Aorta (tissue), 5 donors: Measurements from ENCODE around the gene HOXA5. TPM values are rescaled to one million over a fixed set of nuclear protein-coding genes. Genes with fewer than 3 reads are reported as not detected.

ENCODE experiments used
- ATAC-seq: fragments of 200-7000 bp; cut with Tn5 transposase; one replicate; pipeline ENCODE4 v1.9.1; 2022; ENCODE audit warnings: moderate library complexity; ENCODE audit not compliant: low FRiP score
- DNase-seq, 2 donors: peaks; one replicate each; pipeline ENCODE4 v3.0.0-alpha.2; 2020
- H3K27ac ChIP-seq, 2 donors: one replicate each; pipeline ENCODE4 v1.5.1; 2013; ENCODE audit warnings: low read length in 2 of 2, mild to moderate bottlenecking in 2 of 2, moderate library complexity in 2 of 2, control low read depth in 1 of 2, inconsistent platforms in 1 of 2, low read depth in 1 of 2
- H3K27me3 ChIP-seq, 2 donors: one replicate each; pipeline ENCODE4 v1.6.1; 2013; ENCODE audit warnings: control low read depth in 1 of 2, low read length in 1 of 2, mild to moderate bottlenecking in 1 of 2, moderate library complexity in 1 of 2; ENCODE audit not compliant: insufficient read depth in 2 of 2, control insufficient read depth in 1 of 2
- H3K36me3 ChIP-seq, 2 donors: one replicate each; pipeline ENCODE4 v1.6.1; 2013; ENCODE audit warnings: control low read depth in 1 of 2, low read length in 1 of 2, mild to moderate bottlenecking in 1 of 2; ENCODE audit not compliant: insufficient read depth in 2 of 2, control insufficient read depth in 1 of 2
- H3K4me1 ChIP-seq, 2 donors: one replicate each; pipeline ENCODE4 v1.6.1; 2013; ENCODE audit warnings: low read length in 2 of 2, control low read depth in 1 of 2, mild to moderate bottlenecking in 1 of 2, moderate library complexity in 1 of 2; ENCODE audit not compliant: insufficient read depth in 2 of 2, control insufficient read depth in 1 of 2
- H3K4me3 ChIP-seq, 2 donors: one replicate each; pipeline ENCODE4 v1.5.1; 2013; ENCODE audit warnings: low read length in 2 of 2, control low read depth in 1 of 2, mild to moderate bottlenecking in 1 of 2
- H3K9me3 ChIP-seq: one replicate; pipeline ENCODE4 v1.6.1; 2013; ENCODE audit warnings: mild to moderate bottlenecking, low read length; ENCODE audit not compliant: control insufficient read depth
- WGBS, 2 donors: extraction: QIAGEN DNeasy Blood & Tissue Kit; methylation state at CpG; one replicate each; pipeline ENCODE4 v1.1.7; 2013; 5-methylcytosine and 5-hydroxymethylcytosine counted together
- intact Hi-C, 2 donors: fragments of 100-400 bp; cut with DNase I; formaldehyde crosslinking; loops; one replicate each; pipeline versions ENCODE4 v1.14.2 to v1.15.0; 2022
- polyA plus RNA-seq, 2 donors: library from polyadenylated mRNA; stranded (reverse); fragments of 200-250 nt; gene quantifications; one replicate each; pipeline ENCODE4 v1.2.3, GENCODE V29; 2013
- total RNA-seq, 2 donors: library from RNA; stranded (reverse); fragmentation: NEBNext Ultra II Directional; extraction: Animal tissue kit (Norgen Biotek cat#: 25700); gene quantifications; one replicate each; pipeline ENCODE4 v1.2.1, GENCODE V29; 2021
- donor health status: healthy with polysubstance abuse.
- donor health status: Bipolar disorder and iron deficiency.
- donor health status: DM: no; HTN: no; CAD: no.
- donor health status: DM: no; HTN: no; CAD: no.
- donor health status: DM: yes; HTN: yes; CAD: no.

HOXA5 gene
- total and polyA plus RNA-seq, 4 donors = 1.6 to 11.8 (median 5.4) TPM

DNA sequence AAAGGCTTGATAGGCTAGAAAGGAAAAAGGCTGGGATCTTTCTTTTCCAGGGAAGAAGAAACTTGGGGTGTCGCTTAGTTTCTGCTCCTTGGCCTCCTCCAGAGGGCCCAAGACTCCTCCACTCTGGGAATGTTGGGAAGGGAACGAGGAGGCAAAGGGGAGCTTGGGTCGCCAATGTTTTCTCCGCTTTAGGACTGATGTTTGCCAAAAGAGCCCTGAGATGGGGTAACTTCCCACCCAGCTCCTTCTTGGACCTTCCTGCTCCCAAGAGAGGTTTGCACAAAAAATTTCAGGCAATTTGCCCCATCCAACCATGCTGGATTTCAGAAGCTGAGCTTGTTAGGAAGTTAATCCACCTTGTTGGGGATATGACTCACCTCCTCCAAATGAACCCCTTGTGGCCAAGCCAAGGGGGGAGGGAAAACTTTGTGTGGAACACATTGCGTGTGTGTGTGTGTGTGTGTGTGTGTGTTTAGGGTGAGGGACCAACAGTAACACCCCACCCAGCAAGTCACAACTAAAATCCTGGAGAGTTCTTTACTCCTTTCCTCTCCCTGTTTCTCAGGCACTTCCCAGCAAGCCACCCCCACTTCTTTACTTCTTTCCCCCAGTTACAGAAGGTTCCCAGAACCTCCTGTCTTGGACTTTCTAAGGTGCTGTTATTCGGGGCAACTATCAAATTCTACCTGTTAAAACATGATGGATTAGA lies 32.3 kb downstream of the HOXA5 start:
- peaks cover 0 to 6% of the 10 kb centered on the region in 2 donors for H3K4me1 ChIP-seq
- intact Hi-C loops = no loop called here
- peak overlapping the region; percentile 30 to 32 for H3K4me3 ChIP-seq
- peak; percentile 30 for ATAC-seq
- no peaks in the 10 kb centered on the region for H3K27me3 ChIP-seq
- peak; percentile 79 for DNase-seq
- H3K36me3 ChIP-seq = no peaks in the 10 kb centered on the region
- no peaks in the 10 kb centered on the region for H3K9me3 ChIP-seq
- WGBS, 2 donors = 3% methylated on average over 6 of the region's 6 CpGs
- H3K27ac ChIP-seq = peak overlapping the region; percentile 72 to 93

- Histone ChIP-seq H3K27ac (peak overlapping the region; percentile 93 to 96), H3K27me3 (no peaks in the 10 kb centered on the region), H3K9me3 (no peaks in the 10 kb centered on the region), H3K36me3 (no peaks in the 10 kb centered on the region), H3K4me3 (peak overlapping the region in 1 of 2 donors; percentile 30), H3K4me1 (peaks cover 0 to 6% of the 10 kb centered on the region in 2 donors)
- DNase-seq (peak; percentile 87 to 94), ATAC-seq (peak; percentile 66)
- WGBS, 2 donors = 5 to 13% methylated on average over 50 to 66 of the region's 66 CpGs
- intact Hi-C loops = no loop called here
These were observed 33.1 kb downstream of the HOXA5 start for GRCh38 chr7:27110186-27111031.

- no peak for DNase-seq
- intact Hi-C loops = no loop called here
- H3K4me3 ChIP-seq = no peak overlapping the region
- no peaks in the 10 kb centered on the region for H3K36me3 ChIP-seq
- 59 to 66% methylated on average over 4 of the region's 4 CpGs for whole genome bisulfite sequencing, 2 donors
- H3K27me3 ChIP-seq = no peaks in the 10 kb centered on the region
- no peaks in the 10 kb centered on the region for H3K9me3 ChIP-seq
- H3K4me1 ChIP-seq = peaks cover 0 to 6% of the 10 kb centered on the region in 2 donors
- H3K27ac ChIP-seq = peak overlapping the region; percentile 86 to 96
- no peak for ATAC-seq
These were observed 33.9 kb downstream of the HOXA5 start for GRCh38 chr7:27109466-27110185.

DNA sequence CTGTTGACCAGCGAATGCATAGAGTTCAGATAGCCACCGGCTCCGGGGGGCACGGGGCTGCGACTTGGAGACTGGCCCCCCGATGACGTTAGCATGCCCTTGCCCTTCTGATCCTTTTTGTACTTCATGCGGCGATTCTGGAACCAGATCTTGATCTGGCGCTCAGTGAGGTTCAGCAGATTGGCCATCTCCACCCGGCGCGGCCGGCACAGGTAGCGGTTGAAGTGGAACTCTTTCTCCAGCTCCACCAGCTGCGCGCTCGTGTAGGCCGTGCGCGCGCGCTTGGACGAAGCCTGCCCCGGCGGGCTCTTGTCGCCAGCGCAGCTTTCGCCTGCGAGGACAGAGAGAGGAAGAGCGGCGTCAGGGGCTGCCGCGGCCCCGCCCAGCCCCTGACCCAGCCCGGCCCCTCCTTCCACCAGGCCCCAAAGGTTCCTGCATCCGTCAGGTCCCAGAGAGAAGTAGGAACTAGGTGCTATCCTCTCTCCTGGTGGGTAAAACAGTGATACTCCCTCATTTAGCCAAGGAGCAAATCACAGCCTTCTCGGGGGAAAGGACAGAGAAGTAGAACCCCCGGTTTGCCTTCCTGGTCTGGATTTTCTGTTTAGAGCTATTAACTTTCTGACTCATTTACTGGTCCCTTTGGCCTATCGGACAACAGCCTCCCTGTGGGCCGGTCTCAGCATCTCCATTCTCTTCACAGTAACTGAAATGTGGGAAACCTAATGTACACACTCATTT lies 34.9 kb downstream of the HOXA5 start:
- H3K4me1 ChIP-seq = peaks cover 0 to 6% of the 10 kb centered on the region in 2 donors
- WGBS, 2 donors = 8 to 10% methylated on average over 36 to 41 of the region's 41 CpGs
- DNase-seq (peak; percentile 79 to 85), ATAC-seq (peak; percentile 58)
- peak overlapping the region; percentile 86 to 96 for H3K27ac ChIP-seq
- no peaks in the 10 kb centered on the region for H3K9me3 ChIP-seq
- no peaks in the 10 kb centered on the region for H3K27me3 ChIP-seq
- H3K4me3 ChIP-seq = peak overlapping the region; percentile 1 to 28
- H3K36me3 ChIP-seq = no peaks in the 10 kb centered on the region
- intact Hi-C loops = no loop called here

DNA sequence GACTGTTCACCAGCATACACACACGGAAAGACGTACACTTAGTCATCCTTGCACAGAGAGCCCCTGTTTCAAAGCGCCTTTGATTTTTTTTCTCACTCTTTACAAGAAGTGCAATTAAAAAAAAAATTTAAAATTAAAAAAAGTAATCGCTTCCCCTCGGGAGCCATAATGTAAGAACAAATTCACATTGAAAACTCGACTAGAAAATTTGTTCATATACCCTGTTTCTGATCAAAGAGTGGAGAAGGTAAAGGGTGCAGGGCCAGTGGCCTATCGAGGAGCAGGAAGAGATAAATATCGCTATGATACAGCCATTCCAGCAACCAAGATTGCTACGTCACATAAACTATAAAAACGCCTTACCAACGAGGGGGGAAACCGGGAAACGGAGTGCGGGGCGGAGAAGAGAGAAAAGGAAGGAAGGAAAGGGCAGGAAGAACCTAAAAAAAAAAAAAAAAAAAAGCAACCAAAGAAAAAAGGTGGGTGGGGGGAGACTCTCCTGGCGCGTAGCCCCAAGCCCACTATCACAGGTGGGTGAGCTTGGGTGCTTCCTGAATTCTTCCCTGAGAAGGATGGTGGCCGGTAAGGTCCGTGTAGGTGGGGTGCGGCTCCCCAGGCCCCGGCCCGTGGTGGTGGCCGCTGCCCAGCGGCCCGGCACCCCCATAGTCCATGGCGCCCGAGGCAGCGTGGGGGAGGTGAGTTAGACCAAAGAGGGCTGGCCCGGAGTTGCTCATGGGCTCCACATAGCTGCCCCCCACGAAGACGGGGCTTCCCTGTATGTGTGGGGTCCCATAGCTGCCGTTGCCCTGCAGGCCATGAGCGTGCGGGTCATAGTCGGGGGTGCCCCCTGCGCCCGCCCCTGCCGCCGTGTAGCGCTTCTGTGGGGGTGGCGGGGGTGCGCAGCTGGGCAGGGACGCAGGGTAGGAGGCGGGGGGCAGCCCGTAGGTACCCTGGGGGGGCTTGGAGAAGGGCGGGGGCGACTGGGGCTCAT lies 35.8 kb downstream of the HOXA5 start:
- Histone ChIP-seq H3K27me3 (no peaks in the 10 kb centered on the region), H3K4me1 (peaks cover 0 to 6% of the 10 kb centered on the region in 2 donors)
- 18 to 24% methylated on average over 47 of the region's 47 CpGs for WGBS, 2 donors

DNA sequence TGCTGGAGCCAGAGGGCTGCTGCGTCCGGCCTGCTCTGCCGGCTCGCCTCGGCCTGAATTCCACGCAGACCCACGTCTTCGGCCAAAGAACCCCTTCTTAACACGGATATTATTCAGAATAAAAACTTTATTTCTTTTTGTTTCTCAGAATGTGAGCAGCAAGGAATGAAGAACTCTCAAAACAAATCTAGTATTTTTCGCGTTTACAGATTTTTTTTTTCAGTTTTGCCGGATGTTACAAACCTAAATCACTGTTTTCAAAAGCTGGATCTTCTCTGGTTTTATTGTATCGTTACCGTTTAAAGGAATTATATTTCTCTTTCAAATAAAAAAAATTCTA lies 36.6 kb downstream of the HOXA5 start:
- Histone ChIP-seq H3K9me3 (no peaks in the 10 kb centered on the region), H3K36me3 (no peaks in the 10 kb centered on the region), H3K4me1 (peaks cover 0 to 6% of the 10 kb centered on the region in 2 donors), H3K4me3 (peak overlapping the region; percentile 18 to 51), H3K27me3 (no peaks in the 10 kb centered on the region), H3K27ac (peak overlapping the region; percentile 92 to 95)
- DNase-seq = no peak
- 6 to 11% methylated on average over 14 of the region's 14 CpGs for WGBS, 2 donors
- no peak for ATAC-seq
- intact Hi-C loops = no loop called here

More for the DNA sequence above, 35.8 kb downstream of the HOXA5 start:
- Histone ChIP-seq H3K36me3 (no peaks in the 10 kb centered on the region), H3K9me3 (no peaks in the 10 kb centered on the region), H3K4me3 (peak overlapping the region; percentile 1 to 28), H3K27ac (peak overlapping the region; percentile 86 to 96)
- intact Hi-C loops = no loop called here
- ATAC-seq (peak; percentile 4), DNase-seq (peak in 1 of 2 donors; percentile 49)

- 1 to 8% methylated on average over 44 of the region's 44 CpGs for WGBS, 2 donors
- Histone ChIP-seq H3K27me3 (no peaks in the 10 kb centered on the region), H3K4me1 (peaks cover 0 to 6% of the 10 kb centered on the region in 2 donors), H3K4me3 (peak overlapping the region; percentile 18 to 51), H3K36me3 (no peaks in the 10 kb centered on the region), H3K9me3 (no peaks in the 10 kb centered on the region), H3K27ac (peak overlapping the region; percentile 92 to 95)
- peak; percentile 50 to 79 for DNase-seq
- intact Hi-C loops = no loop called here
- ATAC-seq = no peak
These were observed 37.1 kb downstream of the HOXA5 start for GRCh38 chr7:27106181-27106900.
